OCI-LY1 (cell line): ENCODE results near the gene TUFM.

ENCODE experiments used
- H2AFZ ChIP-seq: fragments of 200-600 bp; sonication (generic), shearing (Covaris generic); 2 replicates; pipeline ENCODE4 v1.6.0; 2014; ENCODE audit warnings: antibody characterized with exemption, mild to moderate bottlenecking, low read length
- H3F3A ChIP-seq: fragments of 200-600 bp; sonication (generic), shearing (Covaris generic); 2 replicates; pipeline ENCODE4 v1.6.0; 2014; ENCODE audit warnings: mild to moderate bottlenecking, antibody characterized with exemption, low read length, moderate library complexity; ENCODE audit not compliant: insufficient read depth
- H3K27ac ChIP-seq: fragments of 200-600 bp; sonication (generic); 2 replicates; pipeline ENCODE4 v1.5.1; 2014; ENCODE audit warnings: low read length, mixed run types, mild to moderate bottlenecking, low read depth; ENCODE audit not compliant: poor library complexity, severe bottlenecking
- H3K27me3 ChIP-seq: fragments of 200-600 bp; sonication (generic); 2 replicates; pipeline ENCODE4 v1.6.0; 2014; ENCODE audit warnings: antibody characterized with exemption, mild to moderate bottlenecking, low read length, moderate library complexity; ENCODE audit not compliant: insufficient read depth
- H3K36me3 ChIP-seq: fragments of 200-600 bp; sonication (generic); 2 replicates; pipeline ENCODE4 v1.6.1; 2014; ENCODE audit warnings: mild to moderate bottlenecking, antibody characterized with exemption, low read length, moderate library complexity, mixed read lengths; ENCODE audit not compliant: insufficient read depth
- H3K4me1 ChIP-seq: fragments of 200-600 bp; sonication (generic); 2 replicates; pipeline ENCODE4 v1.5.1; 2014; ENCODE audit warnings: mild to moderate bottlenecking, low read length, moderate library complexity; ENCODE audit not compliant: insufficient read depth, severe bottlenecking
- H3K4me2 ChIP-seq: fragments of 200-600 bp; sonication (generic), shearing (Covaris generic); 2 replicates; pipeline ENCODE4 v1.6.1; 2014; ENCODE audit warnings: low read length
- H3K4me3 ChIP-seq: fragments of 200-600 bp; sonication (generic); 2 replicates; pipeline ENCODE4 v1.5.1; 2014; ENCODE audit warnings: low read length, low read depth, mild to moderate bottlenecking, mixed read lengths; ENCODE audit not compliant: poor library complexity, severe bottlenecking
- H3K79me2 ChIP-seq: fragments of 200-600 bp; shearing (Covaris generic); 2 replicates; pipeline ENCODE4 v1.6.1; 2016; ENCODE audit warnings: mixed run types, low read length, mixed read lengths; ENCODE audit not compliant: insufficient read depth
- H3K9ac ChIP-seq: fragments of 200-600 bp; sonication (generic), shearing (Covaris generic); 2 replicates; pipeline ENCODE4 v1.6.1; 2014; ENCODE audit warnings: mild to moderate bottlenecking, low read length, mixed read lengths
- H3K9me2 ChIP-seq: fragments of 200-600 bp; sonication (generic), shearing (Covaris generic); 2 replicates; pipeline ENCODE4 v1.6.1; 2014; ENCODE audit warnings: low read depth, mild to moderate bottlenecking, low read length, mixed read lengths
- H3K9me3 ChIP-seq: fragments of 200-600 bp; shearing (Covaris generic); 2 replicates; pipeline ENCODE4 v1.6.1; 2014; ENCODE audit warnings: low read length, mixed read lengths
- H4K20me1 ChIP-seq: fragments of 200-600 bp; sonication (generic), shearing (Covaris generic); 2 replicates; pipeline ENCODE4 v1.6.0; 2016; ENCODE audit warnings: mild to moderate bottlenecking, low read length; ENCODE audit not compliant: insufficient read depth
- EZH2 ChIP-seq: fragments of 200-600 bp; sonication (generic), shearing (Covaris generic); IDR thresholded peaks from 2 replicates; pipeline ENCODE4 v1.8.0; 2017; ENCODE audit warnings: borderline replicate concordance, mixed run types, mild to moderate bottlenecking, antibody characterized with exemption, low read length, moderate library complexity, mixed read lengths
- TF ChIP-seq, protein P1 (sequence below): fragments of 200-600 bp; sonication (generic), shearing (Covaris generic); IDR thresholded peaks from 2 replicates; pipeline ENCODE4 v1.5.1; 2017; ENCODE audit warnings: mild to moderate bottlenecking, antibody characterized with exemption, low read length, moderate library complexity, mixed read lengths

The TUFM gene

DNA sequence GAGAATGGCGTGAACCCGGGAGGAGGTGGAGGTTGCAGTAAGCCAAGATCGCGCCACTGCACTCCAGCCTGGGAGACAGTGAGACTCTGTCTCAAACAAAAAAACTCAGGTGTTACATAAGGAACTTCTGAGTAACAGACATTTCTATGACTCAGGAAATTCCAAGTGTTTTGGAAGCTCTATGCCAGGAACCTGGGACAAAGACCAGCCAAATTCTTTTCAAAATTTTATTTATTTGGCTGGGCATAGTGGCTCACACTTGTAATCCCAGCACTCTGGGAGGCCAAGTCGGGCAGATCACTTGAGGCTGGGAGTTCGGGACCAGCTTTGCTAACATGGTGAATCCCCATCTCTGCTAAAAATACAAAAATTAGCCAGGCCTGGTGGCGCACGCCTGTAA is 12.3 kb upstream of the TUFM start:
- Histone ChIP-seq H3K4me3 (no peak overlapping the region), H3F3A (no peaks in the 10 kb centered on the region), H3K4me1 (peaks cover 9% of the 10 kb centered on the region), H3K9me3 (no peaks in the 10 kb centered on the region), H4K20me1 (no peaks in the 10 kb centered on the region), H3K4me2 (no peak overlapping the region), H2AFZ (no peak overlapping the region), H3K27me3 (no peaks in the 10 kb centered on the region), H3K9me2 (no peaks in the 10 kb centered on the region), H3K79me2 (no peaks in the 10 kb centered on the region), H3K27ac (no peak overlapping the region), H3K9ac (no peak overlapping the region), H3K36me3 (peaks cover 5% of the 10 kb centered on the region; the same call in 1 of the 2 replicates)
- no peak for TF ChIP-seq EZH2
- TF ChIP-seq, protein P1, sequence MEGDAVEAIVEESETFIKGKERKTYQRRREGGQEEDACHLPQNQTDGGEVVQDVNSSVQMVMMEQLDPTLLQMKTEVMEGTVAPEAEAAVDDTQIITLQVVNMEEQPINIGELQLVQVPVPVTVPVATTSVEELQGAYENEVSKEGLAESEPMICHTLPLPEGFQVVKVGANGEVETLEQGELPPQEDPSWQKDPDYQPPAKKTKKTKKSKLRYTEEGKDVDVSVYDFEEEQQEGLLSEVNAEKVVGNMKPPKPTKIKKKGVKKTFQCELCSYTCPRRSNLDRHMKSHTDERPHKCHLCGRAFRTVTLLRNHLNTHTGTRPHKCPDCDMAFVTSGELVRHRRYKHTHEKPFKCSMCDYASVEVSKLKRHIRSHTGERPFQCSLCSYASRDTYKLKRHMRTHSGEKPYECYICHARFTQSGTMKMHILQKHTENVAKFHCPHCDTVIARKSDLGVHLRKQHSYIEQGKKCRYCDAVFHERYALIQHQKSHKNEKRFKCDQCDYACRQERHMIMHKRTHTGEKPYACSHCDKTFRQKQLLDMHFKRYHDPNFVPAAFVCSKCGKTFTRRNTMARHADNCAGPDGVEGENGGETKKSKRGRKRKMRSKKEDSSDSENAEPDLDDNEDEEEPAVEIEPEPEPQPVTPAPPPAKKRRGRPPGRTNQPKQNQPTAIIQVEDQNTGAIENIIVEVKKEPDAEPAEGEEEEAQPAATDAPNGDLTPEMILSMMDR, result no peak

DNA sequence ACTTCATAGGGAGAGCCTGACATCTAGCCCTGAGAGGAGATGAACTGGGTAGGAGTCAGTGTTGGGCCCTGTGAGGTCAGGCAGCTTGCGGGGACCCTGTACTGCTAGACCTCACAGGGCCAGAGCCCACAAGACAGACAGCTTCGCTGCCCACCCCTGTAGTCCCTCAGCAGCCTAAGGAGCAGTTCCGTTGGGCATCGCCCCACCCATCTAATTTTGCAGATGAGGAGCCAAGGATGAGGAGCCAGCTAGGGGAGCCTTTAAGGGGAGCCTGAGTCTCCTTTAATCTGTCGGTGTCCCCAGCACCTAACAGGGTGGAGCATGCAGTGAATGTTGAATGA is 755 bp upstream of the TUFM start:
- peaks cover 21% of the 10 kb centered on the region for H3K4me1 ChIP-seq
- H3K9ac ChIP-seq, result peak overlapping the region; percentile 85
- TF ChIP-seq EZH2, result no peak
- TF ChIP-seq, protein P1, result no peak
- no peaks in the 10 kb centered on the region for H4K20me1 ChIP-seq
- no peaks in the 10 kb centered on the region for H3F3A ChIP-seq
- no peak overlapping the region for H2AFZ ChIP-seq
- peaks cover 38% of the 10 kb centered on the region for H3K36me3 ChIP-seq
- no peaks in the 10 kb centered on the region for H3K9me2 ChIP-seq
- H3K4me3 ChIP-seq, result peak overlapping the region; percentile 98
- no peaks in the 10 kb centered on the region for H3K9me3 ChIP-seq
- H3K4me2 ChIP-seq, result peak overlapping the region; percentile 97
- H3K27me3 ChIP-seq, result no peaks in the 10 kb centered on the region
- peaks cover 11% of the 10 kb centered on the region; the same call in 1 of the 2 replicates for H3K79me2 ChIP-seq
- peak overlapping the region; percentile 37 for H3K27ac ChIP-seq

- TF ChIP-seq, protein P1, result no peak
- TF ChIP-seq EZH2, result no peak
- H4K20me1 ChIP-seq, result no peaks in the 10 kb centered on the region
- H3F3A ChIP-seq, result no peaks in the 10 kb centered on the region
- H3K36me3 ChIP-seq, result peaks cover 47% of the 10 kb centered on the region
- peak overlapping the region; percentile 98 for H3K4me3 ChIP-seq
- H3K27me3 ChIP-seq, result no peaks in the 10 kb centered on the region
- H3K4me2 ChIP-seq, result peak overlapping the region; percentile 99
- H3K4me1 ChIP-seq, result peaks cover 21% of the 10 kb centered on the region
- no peaks in the 10 kb centered on the region for H3K9me2 ChIP-seq
- H3K9me3 ChIP-seq, result no peaks in the 10 kb centered on the region
- peaks cover 11% of the 10 kb centered on the region; the same call in 1 of the 2 replicates for H3K79me2 ChIP-seq
- no peak overlapping the region for H2AFZ ChIP-seq
- peak overlapping the region; percentile 56 for H3K27ac ChIP-seq
- peak overlapping the region; percentile 94 for H3K9ac ChIP-seq
Measured at GRCh38 chr16:28845761-28846079, 428 bp downstream of the TUFM start.
